ENCODE data around the gene EEF1AKMT1. TPM values are rescaled to one million over a fixed set of nuclear protein-coding genes. Genes with fewer than 3 reads are reported as not detected.

EEF1AKMT1 gene
- total RNA-seq, 4 donors from 2014 or later, result 7.5 to 15.2 (median 10.3) TPM

DNA sequence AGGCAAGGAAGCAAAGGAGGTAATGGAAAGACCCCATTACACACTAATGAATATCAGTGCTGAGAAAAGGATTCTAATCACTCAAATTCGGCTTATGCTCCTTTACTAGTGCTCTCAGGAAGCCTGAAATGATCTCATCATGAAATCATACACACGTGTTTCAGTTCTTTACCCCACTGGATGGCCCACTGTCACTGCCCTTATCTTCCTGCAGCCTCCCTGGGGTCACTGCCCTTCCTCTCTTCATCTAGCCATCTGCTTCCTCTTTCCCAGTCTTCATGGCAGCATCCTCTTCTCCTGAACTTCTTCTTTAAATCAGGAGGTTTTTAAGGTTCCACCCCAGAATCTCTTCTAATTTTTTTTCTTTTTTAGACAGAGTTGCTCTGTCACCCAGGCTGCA, 27.9 kb upstream of the EEF1AKMT1 start:
- H3K4me1 ChIP-seq, result peaks cover 0 to 8% of the 10 kb centered on the region in 2 donors
- no peaks in the 10 kb centered on the region for H3K36me3 ChIP-seq
- TF ChIP-seq, protein P1, sequence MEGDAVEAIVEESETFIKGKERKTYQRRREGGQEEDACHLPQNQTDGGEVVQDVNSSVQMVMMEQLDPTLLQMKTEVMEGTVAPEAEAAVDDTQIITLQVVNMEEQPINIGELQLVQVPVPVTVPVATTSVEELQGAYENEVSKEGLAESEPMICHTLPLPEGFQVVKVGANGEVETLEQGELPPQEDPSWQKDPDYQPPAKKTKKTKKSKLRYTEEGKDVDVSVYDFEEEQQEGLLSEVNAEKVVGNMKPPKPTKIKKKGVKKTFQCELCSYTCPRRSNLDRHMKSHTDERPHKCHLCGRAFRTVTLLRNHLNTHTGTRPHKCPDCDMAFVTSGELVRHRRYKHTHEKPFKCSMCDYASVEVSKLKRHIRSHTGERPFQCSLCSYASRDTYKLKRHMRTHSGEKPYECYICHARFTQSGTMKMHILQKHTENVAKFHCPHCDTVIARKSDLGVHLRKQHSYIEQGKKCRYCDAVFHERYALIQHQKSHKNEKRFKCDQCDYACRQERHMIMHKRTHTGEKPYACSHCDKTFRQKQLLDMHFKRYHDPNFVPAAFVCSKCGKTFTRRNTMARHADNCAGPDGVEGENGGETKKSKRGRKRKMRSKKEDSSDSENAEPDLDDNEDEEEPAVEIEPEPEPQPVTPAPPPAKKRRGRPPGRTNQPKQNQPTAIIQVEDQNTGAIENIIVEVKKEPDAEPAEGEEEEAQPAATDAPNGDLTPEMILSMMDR (IDR thresholded peaks at IDR 0.05), result no peak
- TF ChIP-seq POLR2A (IDR thresholded peaks at IDR 0.05), result no peak
- no peak overlapping the region for H3K4me3 ChIP-seq (replicated peaks in 1 of 3)
- intact Hi-C loops (cut with DNase I), result no loop called here
- no peak overlapping the region for H3K27ac ChIP-seq
- no peak for DNase-seq
- no peaks in the 10 kb centered on the region for H3K27me3 ChIP-seq
- WGBS, 2 donors, result 69 to 74% methylated on average over 2 of the region's 2 CpGs
- no peaks in the 10 kb centered on the region for H3K9me3 ChIP-seq

DNA sequence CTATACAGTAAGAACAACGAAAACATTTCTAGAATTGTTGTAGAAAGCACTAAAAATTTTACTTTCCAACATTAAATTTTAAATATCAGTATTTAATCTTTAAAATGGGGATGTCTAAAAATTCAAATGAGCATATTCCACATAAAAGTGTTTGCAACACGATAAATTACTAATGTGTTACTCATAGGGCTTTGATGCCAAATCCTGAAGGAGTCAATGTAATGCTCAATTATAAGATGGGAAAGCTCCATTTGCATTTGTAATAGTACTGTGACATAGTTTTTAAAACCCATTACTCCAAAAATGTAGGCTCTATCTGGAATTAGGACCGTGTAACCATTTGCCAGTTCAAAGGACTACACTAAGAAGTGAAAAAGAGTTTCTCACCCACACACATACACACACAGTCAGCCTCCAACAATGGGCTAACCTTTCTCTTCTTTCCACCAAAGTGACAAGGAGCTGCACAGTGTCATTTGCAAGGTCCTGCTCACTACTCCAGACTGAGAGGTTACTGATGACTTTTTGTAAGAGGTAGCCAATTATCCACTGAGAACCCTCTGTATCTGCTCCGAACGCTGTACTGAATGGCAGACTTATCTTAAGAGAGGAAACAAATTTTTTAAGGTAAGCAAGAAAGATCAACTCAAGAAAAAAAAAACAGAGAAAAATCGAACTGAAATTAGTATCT, 26.1 kb upstream of the EEF1AKMT1 start:
- H3K27ac ChIP-seq, result no peak overlapping the region
- H3K9me3 ChIP-seq, result no peaks in the 10 kb centered on the region
- WGBS, 2 donors, result 82 to 87% methylated on average over 6 of the region's 6 CpGs
- no peak overlapping the region for H3K4me3 ChIP-seq (replicated peaks in 1 of 3)
- peaks cover 0 to 11% of the 10 kb centered on the region in 2 donors for H3K4me1 ChIP-seq
- intact Hi-C loops (cut with DNase I), result no loop called here
- TF ChIP-seq, protein P1 (IDR thresholded peaks at IDR 0.05), result no peak
- no peak for TF ChIP-seq POLR2A (IDR thresholded peaks at IDR 0.05)
- no peaks in the 10 kb centered on the region for H3K27me3 ChIP-seq
- no peak for DNase-seq
- peaks cover 5% of the 10 kb centered on the region in 2 donors for H3K36me3 ChIP-seq

DNA sequence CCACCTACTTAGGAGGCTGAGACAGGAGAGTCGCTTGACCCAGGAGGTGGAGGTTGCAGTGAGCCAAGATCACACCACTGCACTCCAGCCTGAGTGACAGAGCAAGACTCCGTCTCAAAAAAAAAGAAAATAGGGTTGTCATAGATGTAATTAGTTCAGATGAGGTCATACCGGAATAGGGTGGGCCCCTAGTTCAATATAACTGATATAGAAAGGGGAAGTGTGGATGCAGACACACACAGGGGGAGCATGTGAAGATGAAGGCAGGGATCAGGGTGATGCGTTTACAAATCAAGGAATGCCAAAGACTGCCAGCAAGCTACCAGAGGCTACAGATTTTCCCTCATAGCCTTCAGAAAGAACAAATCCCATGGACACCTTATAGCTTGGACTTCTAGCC, 24.3 kb upstream of the EEF1AKMT1 start:
- no peaks in the 10 kb centered on the region for H3K9me3 ChIP-seq
- no peak for DNase-seq
- H3K27ac ChIP-seq, result no peak overlapping the region
- 94 to 95% methylated on average over 4 of the region's 4 CpGs for WGBS, 2 donors
- TF ChIP-seq POLR2A (IDR thresholded peaks at IDR 0.05), result no peak
- TF ChIP-seq, protein P1 (IDR thresholded peaks at IDR 0.05), result no peak
- peaks cover 5% of the 10 kb centered on the region in 2 donors for H3K36me3 ChIP-seq
- no peak overlapping the region for H3K4me3 ChIP-seq (replicated peaks in 1 of 3)
- H3K4me1 ChIP-seq, result peaks cover 0 to 11% of the 10 kb centered on the region in 2 donors
- intact Hi-C loops (cut with DNase I), result no loop called here
- H3K27me3 ChIP-seq, result no peaks in the 10 kb centered on the region

- Histone ChIP-seq H3K36me3 (peaks cover 5% of the 10 kb centered on the region in 2 donors), H3K4me1 (peaks cover 0 to 11% of the 10 kb centered on the region in 2 donors), H3K4me3 (replicated peaks in 1 of 3) (no peak overlapping the region), H3K27me3 (no peaks in the 10 kb centered on the region), H3K27ac (peak overlapping the region in 1 of 3 donors; percentile 11), H3K9me3 (no peaks in the 10 kb centered on the region)
- 52 to 57% methylated on average over 5 of the region's 5 CpGs for WGBS, 2 donors
- TF ChIP-seq POLR2A (IDR thresholded peaks at IDR 0.05), result no peak
- TF ChIP-seq, protein P1 (IDR thresholded peaks at IDR 0.05), result peak in 1 of 6 experiments; percentile 8
- intact Hi-C loops (cut with DNase I), result no loop called here
- peak in 1 of 2 donors; percentile 8 for DNase-seq
Observed at GRCh38 chr13:20796791-20797508, 23.2 kb upstream of the EEF1AKMT1 start.

- DNase-seq, result no peak
- Histone ChIP-seq H3K27ac (no peak overlapping the region), H3K4me1 (no peaks in the 10 kb centered on the region), H3K9me3 (no peaks in the 10 kb centered on the region), H3K36me3 (peaks cover 0 to 9% of the 10 kb centered on the region in 2 donors), H3K4me3 (replicated peaks in 1 of 3) (no peak overlapping the region), H3K27me3 (no peaks in the 10 kb centered on the region)
- intact Hi-C loops (cut with DNase I), result no loop called here
- WGBS, 2 donors, result 97 to 99% methylated on average over 7 of the region's 7 CpGs
- no peak for TF ChIP-seq POLR2A (IDR thresholded peaks at IDR 0.05)
- TF ChIP-seq, protein P1 (IDR thresholded peaks at IDR 0.05), result no peak
Observed at GRCh38 chr13:20789665-20790064, 15.9 kb upstream of the EEF1AKMT1 start.
